ENCODE measurements around the gene STPG3. TPM values are rescaled to one million over a fixed set of nuclear protein-coding genes. Genes with fewer than 3 reads are reported as not detected.

STPG3 gene
- total and polyA plus RNA-seq, 9 of the 15 experiments (the other 6 are each of a cell fraction or from before 2014, with no cell fraction given) = not detected

GRCh38 chr9:137276473-137277328 is 25.6 kb downstream of the STPG3 start (continued):
- TF ChIP-seq TSHZ1 (CRISPR knock-in tag; IDR thresholded peaks at IDR 0.05) = no peak
- no peak for TF ChIP-seq HNRNPK (IDR thresholded peaks at IDR 0.05; ENCODE audit: low read depth, low read length, poor library complexity, severe bottlenecking)
- TF ChIP-seq XRCC5 (IDR thresholded peaks at IDR 0.05; ENCODE audit: low read depth, low read length) = peak; percentile 82
- no peak for TF ChIP-seq TARDBP (IDR thresholded peaks at IDR 0.05)
- TF ChIP-seq POLR2AphosphoS2 (IDR thresholded peaks at IDR 0.05; ENCODE audit: low read length) = no peak
- no peak for TF ChIP-seq ZNF316 (IDR thresholded peaks at IDR 0.05)
- no peak for TF ChIP-seq ZNF274 (IDR thresholded peaks at IDR 0.05; ENCODE audit: borderline replicate concordance, low read depth, low read length)
- no peak for TF ChIP-seq HNRNPL (IDR thresholded peaks at IDR 0.05; ENCODE audit: low read depth, low read length)
- no peak for TF ChIP-seq PHF21A (IDR thresholded peaks at IDR 0.05; ENCODE audit: borderline replicate concordance, low read depth)
- no peak for TF ChIP-seq ZFP1 (CRISPR knock-in tag; IDR thresholded peaks at IDR 0.05)
- TF ChIP-seq HSF4 (CRISPR knock-in tag; IDR thresholded peaks at IDR 0.05; ENCODE audit: borderline replicate concordance) = no peak
- peak; percentile 84 for TF ChIP-seq MGA (IDR thresholded peaks at IDR 0.05)
